ENCODE measurements around the gene BANP.

The BANP gene

DNA sequence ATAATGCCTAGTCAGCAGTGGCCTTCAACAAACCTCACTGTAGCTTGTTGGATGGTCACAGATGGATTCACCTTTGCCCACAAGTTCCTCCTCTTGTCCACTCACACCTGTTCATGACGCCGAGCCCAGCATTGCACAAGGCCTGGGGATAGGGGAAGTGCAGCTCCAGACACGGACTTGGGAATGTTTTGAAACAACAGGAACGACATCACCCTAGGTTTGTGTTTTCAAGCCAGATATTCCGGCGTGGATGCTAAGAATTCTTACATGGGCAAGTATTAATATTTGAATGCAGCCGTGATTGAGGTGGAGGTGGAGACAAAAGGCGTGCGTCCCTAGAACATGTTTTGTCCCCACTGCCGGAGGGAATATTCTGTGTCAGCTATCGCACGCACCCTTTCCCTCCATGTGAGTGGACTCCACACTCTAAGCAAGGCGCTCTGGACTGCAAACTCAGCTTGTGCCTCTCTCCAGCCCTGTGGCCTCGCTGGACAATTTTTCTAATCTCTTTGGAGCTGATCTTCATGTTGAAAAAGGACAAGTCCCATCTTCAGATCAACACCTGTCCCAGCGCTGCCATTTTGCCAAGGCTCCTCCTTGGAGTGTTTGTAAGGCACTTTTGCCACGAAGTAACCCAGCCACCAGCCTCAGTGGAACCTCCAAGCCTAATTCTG, 2.0 kb upstream of the BANP start:
- no peak for DNase-seq

DNA sequence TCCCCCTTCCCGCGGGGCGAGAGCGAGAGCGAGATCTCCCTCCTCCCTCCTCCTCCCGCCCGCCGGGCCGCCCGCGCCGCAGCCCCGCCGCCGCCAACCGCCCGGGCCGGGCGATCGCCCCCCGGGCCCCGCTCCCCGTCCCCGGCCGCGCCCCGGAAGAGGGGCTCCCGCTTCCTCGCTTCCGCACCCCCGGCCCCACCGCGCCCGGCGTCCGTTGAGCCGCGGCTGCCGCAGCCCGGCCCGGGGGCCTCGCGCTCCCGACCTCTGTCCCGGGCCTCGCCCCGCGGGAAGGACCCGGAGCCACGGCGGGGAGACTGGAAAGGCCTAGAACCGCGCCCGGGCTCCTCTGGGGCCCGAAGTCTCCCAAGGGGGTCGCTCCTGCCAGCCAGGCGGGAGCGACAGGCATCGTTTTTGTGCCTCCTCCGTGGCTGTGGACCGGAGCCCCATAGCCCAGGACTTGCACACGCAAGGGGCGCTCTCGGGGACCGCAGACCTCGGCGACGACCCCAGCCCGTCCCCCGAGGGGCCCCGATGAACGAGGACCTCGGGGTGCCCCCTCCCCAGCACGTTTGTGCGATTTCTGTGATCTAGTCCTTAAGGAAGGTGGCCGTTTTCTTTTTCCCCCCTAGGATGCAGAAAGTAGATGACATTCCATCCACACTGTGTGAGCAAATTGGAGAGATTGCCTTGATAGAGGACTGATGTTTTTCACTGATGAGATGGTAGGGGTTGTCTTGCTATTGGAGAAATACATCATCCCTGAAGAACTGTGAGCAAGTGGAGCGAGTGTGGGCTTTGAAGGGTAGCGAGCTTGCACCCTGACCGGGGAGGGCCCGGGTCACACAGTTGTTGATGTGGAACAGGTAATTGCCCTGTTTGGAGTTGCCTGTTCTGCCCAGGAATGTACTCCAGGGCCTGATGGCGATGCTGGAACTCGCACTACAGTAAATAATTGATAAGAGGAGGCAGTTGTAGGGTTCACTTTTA, 611 bp downstream of the BANP start:
- DNase-seq: no peak

DNA sequence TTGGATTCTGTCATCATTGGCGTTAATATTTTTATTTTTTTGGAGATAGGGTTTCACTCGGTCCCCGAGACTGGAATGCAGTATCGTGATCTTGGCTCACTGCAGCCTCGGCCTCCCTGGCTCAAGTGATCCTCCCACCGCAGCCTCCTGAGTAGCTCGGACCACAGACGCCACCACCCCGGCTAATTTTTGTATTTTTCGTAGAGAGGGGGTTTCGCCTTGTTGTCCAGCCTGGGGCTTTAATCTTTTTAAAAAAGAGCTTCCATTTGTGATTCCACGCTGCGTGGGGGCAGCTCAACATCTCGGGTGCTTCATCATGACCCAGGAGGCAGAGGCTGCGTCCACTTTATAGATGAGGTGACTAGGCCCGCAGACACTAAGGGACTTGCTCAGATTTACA, 1.5 kb downstream of the BANP start:
- no peak for DNase-seq

DNA sequence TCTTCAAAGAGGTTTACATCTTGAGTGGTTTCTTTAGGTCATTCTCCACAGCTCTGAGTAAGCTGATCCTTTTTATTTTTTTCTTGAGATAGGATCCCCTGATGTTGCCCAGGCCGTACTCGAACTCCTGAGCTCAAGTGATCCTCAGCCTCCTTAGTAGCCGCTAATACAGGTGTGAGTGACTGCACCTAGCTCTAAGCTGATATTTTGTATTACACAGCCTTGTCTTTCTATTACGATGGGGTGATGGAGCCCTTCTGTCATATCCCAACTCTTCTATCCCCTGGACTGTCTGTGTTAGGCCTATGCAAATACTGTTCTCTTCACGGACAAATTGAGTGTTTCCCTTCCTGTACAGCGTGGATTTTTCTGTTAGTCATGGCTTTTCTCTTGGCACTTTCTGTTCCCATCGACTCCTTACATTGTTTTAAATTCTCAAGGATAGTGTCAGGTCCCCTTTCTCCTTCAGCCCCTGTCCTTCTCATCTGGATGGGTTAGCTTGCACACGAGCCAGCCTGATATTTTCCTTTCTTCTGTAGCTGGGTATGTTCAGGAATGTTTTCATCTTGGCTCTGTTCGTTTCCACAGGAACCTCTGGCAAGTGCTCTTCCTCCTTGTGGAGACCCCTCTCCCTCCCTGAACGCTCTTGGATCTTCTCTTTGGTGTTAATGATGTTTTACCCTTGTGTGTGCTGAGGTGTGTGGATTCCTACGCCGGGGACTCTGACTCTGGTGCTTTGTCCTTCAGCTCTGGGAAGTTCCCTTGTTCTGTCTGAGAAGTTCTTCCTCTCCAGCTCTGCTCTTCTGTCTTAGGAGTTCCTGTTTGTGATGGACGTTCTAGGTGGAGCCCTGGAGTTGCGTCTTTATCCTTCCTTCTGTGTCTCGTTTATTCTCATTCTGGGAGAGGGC, 2.3 kb downstream of the BANP start:
- DNase-seq: no peak

DNA sequence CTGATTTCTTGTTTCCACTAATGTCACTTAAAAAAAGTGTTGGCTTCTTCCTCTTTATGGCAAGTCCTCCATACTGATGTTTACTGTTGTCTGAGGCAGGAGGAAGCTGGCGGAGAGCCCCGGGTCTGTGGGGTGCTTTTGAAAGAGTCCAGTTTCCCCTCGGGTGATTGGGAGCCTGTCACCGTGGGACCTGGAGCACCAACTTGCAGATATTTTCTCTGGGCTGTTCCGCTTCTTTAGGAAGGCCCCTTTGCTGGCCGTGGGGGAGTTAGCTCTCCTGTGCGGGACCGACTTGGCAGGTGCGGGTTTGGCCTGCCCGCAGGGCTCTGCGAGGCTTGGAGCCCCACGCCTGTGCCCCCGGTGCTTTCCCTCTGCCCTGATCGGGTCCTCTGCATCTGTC, 3.1 kb downstream of the BANP start:
- no peak for DNase-seq

DNA sequence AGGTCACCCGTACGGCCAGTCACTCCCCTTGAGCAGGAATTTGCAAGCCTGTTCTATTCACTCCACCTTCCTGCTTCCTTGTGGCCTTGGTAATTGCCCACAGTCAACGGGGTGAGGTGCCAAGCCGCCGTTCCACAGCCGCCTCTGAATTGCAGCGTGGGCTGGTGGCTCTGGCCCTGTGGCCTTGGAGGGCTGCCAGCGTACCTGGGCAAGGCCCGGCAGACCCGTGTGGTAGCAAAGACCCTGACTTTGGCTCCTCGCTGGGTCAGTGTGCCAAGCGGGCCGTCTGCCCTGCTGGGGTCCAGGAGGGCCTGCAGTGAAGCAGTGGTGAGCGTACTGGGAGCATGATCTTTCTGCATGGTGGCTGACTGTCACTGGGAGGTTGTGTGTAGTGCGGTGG, 3.6 kb downstream of the BANP start:
- no peak for DNase-seq

DNA sequence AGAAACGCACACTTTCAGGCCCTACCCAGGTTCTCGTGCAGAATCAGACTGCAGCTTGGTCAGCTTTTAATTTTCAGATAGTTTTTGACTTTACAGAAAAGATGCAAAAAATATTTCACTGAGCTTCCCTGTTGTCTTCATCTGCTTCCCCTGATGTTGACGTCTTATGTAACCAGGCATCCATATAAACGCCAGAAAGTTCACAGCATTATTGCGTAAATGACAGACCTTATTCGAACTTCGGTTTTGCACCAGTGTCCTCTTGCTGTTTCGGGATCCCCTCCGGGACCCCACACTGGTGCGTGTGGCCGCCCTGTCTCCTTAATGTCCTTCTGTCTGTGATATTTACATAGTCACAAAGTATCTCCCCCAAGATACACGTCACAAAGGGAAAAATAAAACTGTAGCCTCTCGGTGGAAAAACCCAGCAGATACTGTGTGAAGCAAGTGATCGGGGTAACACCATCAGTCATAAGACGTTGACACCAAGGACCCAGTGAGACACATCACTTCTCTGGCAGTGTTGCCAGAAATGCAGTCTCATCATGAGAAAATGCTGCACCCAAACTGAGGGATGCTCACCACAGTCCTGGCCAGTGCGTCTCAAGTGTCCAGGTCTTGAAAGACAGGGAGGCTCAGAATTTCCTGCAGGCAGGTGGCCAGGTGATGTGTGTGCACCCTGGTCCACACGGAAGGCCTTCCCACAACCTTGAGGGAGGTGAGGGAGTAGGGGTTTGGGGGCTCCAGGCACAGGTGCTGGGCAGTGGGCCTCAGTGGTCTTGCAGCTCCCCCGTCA, 4.3 kb downstream of the BANP start:
- no peak for DNase-seq

DNA sequence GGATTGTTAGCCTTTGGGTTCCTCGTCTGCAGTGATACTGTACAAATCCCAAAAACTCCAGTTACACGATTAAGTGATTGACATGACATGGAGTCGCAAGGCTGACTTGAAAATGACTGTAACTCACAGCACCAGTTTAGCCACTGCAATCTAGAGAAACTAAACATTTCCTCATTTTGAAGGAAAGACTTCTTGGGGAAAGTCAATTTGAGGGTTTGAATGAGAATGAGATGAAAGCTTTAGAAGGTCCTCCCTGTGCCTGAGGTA, 4.8 kb downstream of the BANP start:
- DNase-seq: no peak

DNA sequence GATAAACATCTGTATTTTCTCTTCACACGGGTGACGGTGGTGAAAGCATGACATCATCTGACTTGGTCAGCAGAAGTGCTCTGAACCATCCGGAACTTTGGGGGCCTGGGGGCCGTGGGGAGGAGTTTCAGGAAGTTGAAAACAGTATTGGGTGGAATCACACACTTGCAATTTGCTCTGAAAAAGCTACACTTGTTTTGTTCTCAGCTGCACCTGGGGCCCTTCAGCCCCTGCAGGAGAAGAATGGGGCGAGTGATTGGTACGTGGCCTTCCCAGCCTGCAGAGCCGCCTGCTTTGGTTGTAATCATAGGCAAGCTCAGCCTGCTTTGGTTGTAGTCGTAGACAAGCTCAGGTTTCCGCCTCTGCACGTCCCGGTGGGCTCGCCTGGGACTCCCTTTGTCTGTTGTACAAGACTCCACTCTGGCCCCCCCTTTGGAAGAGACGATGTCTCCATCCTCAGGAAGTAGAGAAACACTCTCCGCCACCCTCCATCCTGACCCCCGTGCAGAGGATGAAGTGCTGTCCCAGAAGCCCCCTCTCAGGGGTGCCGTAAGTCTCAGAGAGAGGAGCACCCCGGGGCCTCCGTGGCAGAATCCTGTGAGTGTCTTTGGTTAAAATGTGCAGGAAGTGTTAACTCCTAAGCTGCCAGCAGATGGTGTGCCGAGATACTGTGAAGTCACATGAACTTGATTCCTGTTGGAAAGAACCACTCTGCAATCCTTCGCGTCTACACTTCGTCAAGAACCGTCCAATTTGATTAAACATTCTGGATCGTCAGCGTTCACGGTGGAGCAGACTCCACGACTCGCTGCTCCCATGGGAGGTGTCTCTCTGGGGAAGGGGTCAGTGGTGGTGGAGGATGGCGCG, 5.4 kb downstream of the BANP start:
- no peak for DNase-seq

DNA sequence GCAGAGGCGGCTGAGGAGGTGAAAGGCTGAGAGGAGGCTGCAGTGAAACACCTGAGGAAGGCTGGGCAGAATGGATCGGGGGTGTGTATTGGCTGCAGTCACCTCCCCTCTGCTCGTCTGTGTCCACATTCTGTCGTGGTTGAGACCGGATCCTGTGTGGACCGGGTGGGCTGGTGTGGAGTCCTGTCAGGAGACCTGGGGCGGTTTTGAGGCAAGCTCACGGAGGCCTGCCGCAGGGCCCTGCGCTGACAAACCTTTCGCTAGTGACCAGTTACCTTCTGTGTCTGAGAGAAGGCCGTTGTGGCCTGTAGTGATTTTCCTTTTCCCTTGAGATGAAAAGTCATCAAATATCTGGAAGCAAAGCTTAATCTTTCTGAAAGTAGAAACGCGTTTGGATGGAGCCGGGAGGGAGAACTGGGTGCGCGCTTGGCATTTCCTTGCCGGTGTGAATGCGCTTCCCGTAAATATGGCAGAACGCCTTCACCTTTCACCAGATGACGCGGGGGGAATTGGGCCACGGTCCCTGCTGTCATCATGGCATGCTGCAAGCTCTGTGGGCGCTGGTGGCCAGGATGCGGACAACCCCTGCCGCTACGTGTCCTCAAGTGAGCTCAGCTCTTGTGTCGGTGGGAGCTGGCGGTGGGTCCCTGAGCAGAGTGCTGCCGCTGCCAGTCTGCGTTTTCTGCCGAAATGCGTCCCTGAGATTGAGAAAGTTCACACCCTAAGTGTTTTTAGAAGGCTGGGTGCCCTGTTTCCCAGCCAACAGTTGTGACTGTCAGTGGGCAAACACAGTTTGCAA, 6.3 kb downstream of the BANP start:
- DNase-seq: no peak

DNA sequence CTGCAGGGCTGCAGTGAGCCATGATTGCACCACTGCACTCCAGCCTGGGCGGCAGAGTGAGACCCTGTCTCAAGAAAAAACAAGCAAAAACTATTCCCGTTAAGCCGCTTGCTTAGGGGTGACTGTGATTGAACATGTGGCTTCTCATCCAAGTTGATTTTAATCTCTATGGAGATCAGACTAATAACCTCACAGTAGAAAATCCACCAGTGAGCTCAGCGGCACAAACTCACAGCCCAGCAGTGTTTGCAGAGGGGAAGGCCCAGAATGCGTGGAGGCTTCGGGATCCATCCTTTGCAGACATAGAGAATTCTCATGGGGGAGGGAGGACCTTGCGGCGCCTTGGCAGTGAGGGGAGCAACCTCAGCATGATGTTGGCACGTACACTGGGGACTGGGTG, 7.4 kb downstream of the BANP start:
- DNase-seq: no peak

DNA sequence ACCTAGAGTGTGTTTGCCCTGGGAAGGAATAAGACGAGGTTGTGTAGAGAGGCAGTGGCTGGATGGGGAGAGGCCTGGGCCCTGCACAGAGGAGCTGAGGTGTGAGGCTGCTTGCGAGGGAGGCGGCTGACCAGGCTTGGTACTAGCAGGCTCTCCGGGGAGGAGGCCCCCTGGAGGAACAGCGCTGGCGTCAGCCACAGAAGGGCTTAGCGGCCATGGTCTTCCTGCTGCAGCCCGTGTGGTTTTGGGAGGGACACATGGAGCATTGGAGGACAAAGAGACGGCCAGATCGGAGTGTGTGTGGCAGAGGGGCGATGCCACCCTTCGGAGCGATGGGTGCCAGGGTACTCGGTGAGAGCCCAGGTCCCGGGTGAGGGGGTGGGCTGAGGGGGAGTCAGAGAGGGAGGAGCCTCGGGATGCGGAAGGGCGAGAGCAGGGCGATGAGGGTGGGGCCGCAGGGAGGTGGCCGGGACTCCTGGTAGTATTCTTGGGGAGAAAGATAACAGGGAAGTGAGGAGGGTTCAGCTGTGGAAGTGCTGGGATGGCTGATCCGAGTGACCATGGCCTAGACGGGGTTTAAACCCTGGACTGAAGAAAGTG, 8.3 kb downstream of the BANP start:
- DNase-seq: no peak

DNA sequence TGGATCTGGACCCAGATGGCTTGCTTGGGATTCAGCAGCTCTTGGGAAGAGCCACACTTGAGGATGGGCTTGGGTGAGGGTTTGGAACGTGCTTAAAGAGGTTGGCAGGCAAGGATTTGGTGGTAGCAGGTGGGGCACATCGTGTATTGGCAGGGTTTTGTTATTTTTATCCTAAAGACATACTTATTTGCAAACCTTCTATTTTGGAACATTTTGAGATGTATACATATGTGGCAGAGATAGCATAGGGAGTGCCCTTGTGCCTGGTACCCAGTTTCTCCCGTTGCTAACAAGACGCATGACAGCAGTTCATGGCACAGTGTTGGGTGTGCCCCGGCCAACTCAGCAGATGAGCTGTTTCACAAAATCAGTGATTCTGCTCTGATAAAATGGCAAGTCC, 9.1 kb downstream of the BANP start:
- no peak for DNase-seq

DNA sequence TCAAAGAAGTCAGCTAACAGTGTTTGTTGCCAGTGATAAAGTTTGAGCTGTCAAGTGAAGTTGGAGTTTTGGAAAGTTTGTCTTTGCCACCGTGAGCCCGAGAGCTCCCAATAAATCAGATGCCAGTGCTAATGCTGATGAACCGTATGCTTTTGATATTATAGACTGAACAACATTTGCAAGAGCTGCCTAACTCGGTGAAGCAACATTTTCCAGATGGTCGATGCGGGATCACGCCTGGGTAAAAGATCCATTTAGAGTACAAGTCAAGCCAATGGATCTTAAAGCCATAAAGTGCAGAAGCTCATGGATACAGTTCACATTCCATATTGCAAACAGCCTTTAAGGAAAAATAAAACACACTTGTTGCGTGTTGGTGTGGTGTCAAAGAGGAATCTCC, 9.6 kb downstream of the BANP start:
- no peak for DNase-seq

DNA sequence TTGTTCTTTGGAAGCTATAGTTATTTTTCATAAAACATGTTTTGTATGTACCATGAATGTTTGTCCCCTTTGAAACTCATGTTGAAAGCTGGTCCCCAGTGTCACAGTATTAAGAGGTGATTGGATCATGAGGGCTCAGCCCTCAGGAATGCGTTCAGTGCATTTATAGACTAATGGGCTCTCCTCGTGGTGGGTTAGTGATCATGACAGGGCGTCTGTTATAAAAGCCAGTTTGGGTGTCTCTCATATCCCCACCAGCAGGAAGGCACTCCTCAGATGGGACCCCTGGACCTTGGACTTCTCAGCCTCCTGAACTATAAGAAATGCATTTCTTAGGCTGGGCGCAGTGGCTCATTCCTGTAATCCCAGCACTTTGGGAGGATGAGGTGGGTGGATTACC, 10.4 kb downstream of the BANP start:
- DNase-seq: no peak

DNA sequence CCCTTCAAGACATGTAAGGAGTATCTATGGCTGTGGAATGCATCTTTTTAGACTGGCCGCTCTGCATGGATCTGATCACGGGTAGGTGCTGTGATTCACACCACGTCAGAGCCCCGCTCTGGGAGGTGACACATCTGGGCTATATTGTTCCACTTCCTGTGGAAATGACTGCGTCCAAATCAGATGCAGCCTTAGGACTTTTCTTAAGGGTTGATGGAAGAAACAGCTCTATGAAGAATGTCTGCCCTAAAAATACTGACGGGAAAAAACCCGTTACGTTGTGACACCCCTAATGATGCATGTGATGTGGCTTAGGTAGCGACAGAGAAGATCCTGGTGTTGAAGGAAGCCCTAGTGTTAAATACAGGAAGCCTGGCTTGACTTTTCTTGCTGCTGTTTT, 12.2 kb downstream of the BANP start:
- DNase-seq: no peak

DNA sequence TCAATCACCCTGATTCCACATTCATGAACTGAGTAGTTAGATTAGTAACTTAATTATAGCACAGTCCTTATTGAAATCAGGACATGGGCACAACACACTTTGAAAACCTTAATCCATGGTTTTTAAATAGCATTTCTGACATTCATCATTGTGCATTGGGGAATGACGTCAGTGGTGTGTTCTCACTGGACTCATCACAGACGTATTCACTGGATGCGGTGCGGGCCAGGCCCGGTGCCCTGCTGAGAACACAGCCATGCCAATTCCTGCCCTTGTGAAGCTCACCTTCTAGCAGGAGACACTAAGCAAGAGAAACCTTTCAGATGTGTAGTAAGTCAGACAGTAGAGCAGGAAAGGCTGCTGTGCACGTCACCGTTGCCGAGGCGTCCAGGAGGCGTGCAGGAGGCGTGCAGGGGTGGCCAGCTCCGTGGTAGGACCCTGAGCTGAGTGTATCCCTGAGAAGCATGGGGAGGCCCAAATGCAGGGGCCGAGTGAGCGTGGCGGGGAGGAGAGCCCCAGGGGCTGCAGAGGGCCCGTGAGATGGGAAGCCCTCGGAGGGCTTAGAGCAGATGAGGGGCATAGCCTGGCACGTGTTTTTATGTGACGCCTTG, 12.9 kb downstream of the BANP start:
- DNase-seq: no peak

DNA sequence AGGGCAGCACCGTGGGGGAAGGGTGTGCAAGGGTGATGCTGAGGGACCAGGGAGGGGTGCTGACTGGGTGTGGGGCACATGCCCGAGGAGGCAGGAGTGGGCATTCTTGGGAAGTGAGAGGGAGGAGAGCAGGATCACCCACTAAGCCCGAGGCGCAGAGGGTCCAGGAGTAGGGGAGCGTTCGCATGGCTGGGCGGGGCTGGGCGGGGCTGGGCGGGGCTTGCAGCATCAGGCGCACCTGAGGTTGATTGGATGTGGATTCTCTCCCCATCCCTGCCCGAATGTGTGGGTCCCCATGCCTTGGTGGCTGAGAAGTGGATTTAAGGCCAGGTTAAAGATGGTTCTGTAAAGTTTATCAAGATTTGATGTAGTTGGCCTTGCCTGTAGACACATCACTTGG, 14.2 kb downstream of the BANP start:
- DNase-seq: no peak

DNA sequence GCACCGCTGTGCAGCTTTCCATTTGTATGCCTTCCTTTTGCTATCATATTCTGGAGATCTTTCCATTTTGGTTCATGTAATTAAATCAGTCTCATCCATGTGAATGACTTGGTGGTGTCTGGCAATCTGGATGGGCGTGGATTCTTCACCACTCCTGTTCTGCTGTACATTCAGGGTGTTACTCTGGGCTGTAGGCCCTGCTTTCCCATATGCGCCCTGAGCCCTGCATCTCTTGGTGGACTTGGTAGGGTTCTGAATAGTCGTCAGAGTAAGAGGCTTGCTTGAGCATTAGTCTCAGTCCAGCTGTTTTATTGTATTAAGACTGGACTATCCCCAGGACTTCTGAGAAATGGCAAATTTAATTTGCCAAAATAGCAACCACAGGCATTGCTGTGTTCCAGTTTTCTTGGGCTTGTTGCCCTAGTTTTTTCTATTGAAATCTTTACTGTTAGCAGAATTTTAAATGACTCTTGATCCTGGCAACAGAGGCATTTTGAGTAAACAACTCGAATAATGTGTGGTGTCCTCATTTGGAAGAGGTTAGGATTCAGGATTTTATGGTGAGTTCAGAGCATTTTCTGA, 14.9 kb downstream of the BANP start:
- no peak for DNase-seq
